Measurements from ENCODE around the gene NRXN3. TPM values are rescaled to one million over a fixed set of nuclear protein-coding genes. Genes with fewer than 3 reads are reported as not detected.

The NRXN3 gene
- total RNA-seq, 6 experiments from 2014 or later: 0.07 to 0.28 (median 0.11) TPM; not detected in 2

GRCh38 chr14:79246173-79246572 is 1076.0 kb downstream of the NRXN3 start:
- H3K4me1 Mint-ChIP-seq (ENCODE audit: low read depth): no peaks in the 10 kb centered on the region
- H3K4me3 Mint-ChIP-seq: no peak overlapping the region

GRCh38 chr14:79248126-79248525 is 1078.0 kb downstream of the NRXN3 start:
- Mint-ChIP-seq H3K27ac (no peak overlapping the region), H3K4me1 (ENCODE audit: low read depth) (no peaks in the 10 kb centered on the region), H3K36me3 (ENCODE audit: low read depth) (no peaks in the 10 kb centered on the region), H3K4me3 (no peak overlapping the region), H3K9me3 (0 out of 2 replicates have a peak, but pooled peaks cover 4% of the 10 kb centered on the region), H3K27me3 (ENCODE audit: insufficient read depth) (peaks cover 4% of the 10 kb centered on the region)
- TF ChIP-seq CTCF (IDR thresholded peaks at IDR 0.05): no peak
- no peak for DNase-seq

More at GRCh38 chr14:79246173-79246572, 1076.0 kb downstream of the NRXN3 start:
- 0 out of 2 replicates have a peak, but pooled peaks cover 5% of the 10 kb centered on the region for H3K9me3 Mint-ChIP-seq
- H3K27ac Mint-ChIP-seq: no peak overlapping the region
- DNase-seq: no peak
- no peak for TF ChIP-seq CTCF (IDR thresholded peaks at IDR 0.05)
- H3K27me3 Mint-ChIP-seq (ENCODE audit: insufficient read depth): peaks cover 4% of the 10 kb centered on the region
- H3K36me3 Mint-ChIP-seq (ENCODE audit: low read depth): no peaks in the 10 kb centered on the region

GRCh38 chr14:79248771-79249170 is 1078.6 kb downstream of the NRXN3 start:
- H3K36me3 Mint-ChIP-seq (ENCODE audit: low read depth): no peaks in the 10 kb centered on the region
- TF ChIP-seq CTCF (IDR thresholded peaks at IDR 0.05): no peak
- H3K4me3 Mint-ChIP-seq: no peak overlapping the region
- H3K9me3 Mint-ChIP-seq: 0 out of 2 replicates have a peak, but pooled peaks cover 4% of the 10 kb centered on the region
- no peak for DNase-seq
- no peak overlapping the region for H3K27ac Mint-ChIP-seq
- peaks cover 4% of the 10 kb centered on the region for H3K27me3 Mint-ChIP-seq (ENCODE audit: insufficient read depth)
- H3K4me1 Mint-ChIP-seq (ENCODE audit: low read depth): no peaks in the 10 kb centered on the region; the same call in 1 of the 2 replicates

- no peak overlapping the region for H3K4me3 Mint-ChIP-seq
- no peaks in the 10 kb centered on the region for H3K36me3 Mint-ChIP-seq (ENCODE audit: low read depth)
- no peak for DNase-seq
- peaks cover 1% of the 10 kb centered on the region; the same call in 1 of the 2 replicates for H3K27me3 Mint-ChIP-seq (ENCODE audit: insufficient read depth)
- no peak overlapping the region for H3K27ac Mint-ChIP-seq
- no peak for TF ChIP-seq CTCF (IDR thresholded peaks at IDR 0.05)
- H3K4me1 Mint-ChIP-seq (ENCODE audit: low read depth): peaks cover 7% of the 10 kb centered on the region; the same call in 1 of the 2 replicates
- 0 out of 2 replicates have a peak, but pooled peaks cover 4% of the 10 kb centered on the region for H3K9me3 Mint-ChIP-seq
Observed at GRCh38 chr14:79251278-79251677, 1081.1 kb downstream of the NRXN3 start.

GRCh38 chr14:79253576-79253975 is 1083.4 kb downstream of the NRXN3 start:
- Mint-ChIP-seq H3K4me3 (no peak overlapping the region), H3K9me3 (peaks cover 6% of the 10 kb centered on the region; the same call in 1 of the 2 replicates), H3K27ac (no peak overlapping the region), H3K4me1 (ENCODE audit: low read depth) (peaks cover 7% of the 10 kb centered on the region; the same call in 1 of the 2 replicates), H3K36me3 (ENCODE audit: low read depth) (no peaks in the 10 kb centered on the region), H3K27me3 (ENCODE audit: insufficient read depth) (peaks cover 3% of the 10 kb centered on the region; the same call in 1 of the 2 replicates)
- TF ChIP-seq CTCF (IDR thresholded peaks at IDR 0.05): no peak
- no peak for DNase-seq
